HG02970 (cell line): ENCODE results near the gene GNLY.

ENCODE experiments used
- ATAC-seq: cut with Tn5 transposase; IDR thresholded peaks from one replicate; pipeline ENCODE4 v1.9.1; 2021; ENCODE audit warnings: mild to moderate bottlenecking, moderate library complexity, moderate number of reproducible peaks; ENCODE audit not compliant: unreplicated experiment, low FRiP score

The GNLY gene

GRCh38 chr2:85722519-85722918, 28.4 kb downstream of the GNLY start:
- no peak for ATAC-seq

- no peak for ATAC-seq
Measured at GRCh38 chr2:85723707-85724360, 29.7 kb downstream of the GNLY start.

- no peak for ATAC-seq
Measured at GRCh38 chr2:85724731-85725181, 30.6 kb downstream of the GNLY start.

GRCh38 chr2:85725451-85725850, 31.3 kb downstream of the GNLY start:
- ATAC-seq = no peak

- no peak for ATAC-seq
Measured at GRCh38 chr2:85727798-85728197, 33.6 kb downstream of the GNLY start.

GRCh38 chr2:85728342-85728741, 34.2 kb downstream of the GNLY start:
- ATAC-seq = no peak

- no peak for ATAC-seq
Measured at GRCh38 chr2:85728883-85729824, 35.0 kb downstream of the GNLY start.

- no peak for ATAC-seq
Measured at GRCh38 chr2:85729825-85730510, 35.8 kb downstream of the GNLY start.

GRCh38 chr2:85730686-85731230, 36.6 kb downstream of the GNLY start:
- ATAC-seq = no peak

- ATAC-seq = no peak
Measured at GRCh38 chr2:85731606-85732005, 37.4 kb downstream of the GNLY start.

- no peak for ATAC-seq
Measured at GRCh38 chr2:85732467-85733120, 38.4 kb downstream of the GNLY start.

GRCh38 chr2:85733121-85733960, 39.2 kb downstream of the GNLY start:
- no peak for ATAC-seq

- ATAC-seq = no peak
Measured at GRCh38 chr2:85734015-85734414, 39.9 kb downstream of the GNLY start.

- no peak for ATAC-seq
Measured at GRCh38 chr2:85734942-85735608, 40.9 kb downstream of the GNLY start.

GRCh38 chr2:85735691-85736090, 41.5 kb downstream of the GNLY start:
- ATAC-seq = no peak

GRCh38 chr2:85736456-85737355, 42.5 kb downstream of the GNLY start:
- no peak for ATAC-seq

GRCh38 chr2:85737481-85737880, 43.3 kb downstream of the GNLY start:
- no peak for ATAC-seq

- no peak for ATAC-seq
Measured at GRCh38 chr2:85737961-85738360, 43.8 kb downstream of the GNLY start.
